Stimulated activated CD4-positive, alpha-beta T cell treated with anti-CD3 and anti-CD28 coated beads, Interleukin-1b, Interleukin-23, amount 100 ng/mL, for 48 hours (primary cell): Measurements from ENCODE around the gene NCK2.

ENCODE experiments used
- DNase-seq: peaks from one replicate; pipeline ENCODE4 v3.0.0-alpha.2; 2020

NCK2 gene

DNA sequence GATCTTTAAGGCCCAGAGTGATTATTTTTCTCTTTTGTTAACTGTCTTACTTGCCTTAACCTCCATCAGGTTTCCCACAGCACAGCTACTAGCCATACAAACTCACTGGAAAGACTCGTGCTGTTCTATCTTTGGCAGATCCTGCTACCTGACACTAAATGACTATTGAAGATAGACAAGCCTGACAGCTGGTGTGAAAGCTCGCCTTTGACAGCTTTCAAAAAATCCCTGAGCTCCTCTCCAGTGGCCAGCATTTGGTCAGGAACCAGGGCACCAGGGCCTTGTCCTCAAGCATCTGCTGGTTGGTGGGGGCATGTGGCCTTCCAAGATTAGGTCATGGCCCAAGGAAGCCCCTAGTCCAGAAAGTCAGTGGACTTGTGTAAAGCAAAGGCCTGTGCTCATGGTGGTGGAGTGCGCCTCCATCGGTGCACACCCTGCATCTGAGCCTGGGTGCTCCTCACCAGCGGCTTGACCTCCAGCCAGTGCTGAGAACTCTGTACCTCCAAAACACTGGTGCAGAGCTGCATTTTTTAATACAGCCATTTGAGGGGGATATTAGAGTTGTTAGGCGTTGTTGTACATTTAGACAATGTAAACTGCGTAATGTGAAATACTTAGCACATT, 158.5 kb downstream of the NCK2 start:
- no peak for DNase-seq

DNA sequence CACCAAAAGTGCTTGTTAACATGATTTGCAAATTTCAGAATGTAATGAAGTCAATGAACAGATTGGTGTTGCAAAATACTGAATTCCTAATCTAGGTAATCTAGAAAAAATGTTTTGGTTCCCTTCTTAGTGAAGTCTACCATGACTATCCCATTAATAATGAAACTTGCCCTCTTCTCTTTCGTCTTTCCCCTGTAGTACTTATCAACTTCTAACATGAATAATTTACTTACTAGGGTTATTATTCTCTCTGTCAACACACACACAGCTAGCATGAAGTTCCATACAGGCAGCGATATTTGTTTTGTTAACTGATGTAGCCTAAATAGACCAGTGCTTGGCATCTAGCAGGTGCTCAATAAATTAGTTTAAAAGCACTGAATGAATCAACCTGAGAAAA, 160.2 kb downstream of the NCK2 start:
- no peak for DNase-seq

DNA sequence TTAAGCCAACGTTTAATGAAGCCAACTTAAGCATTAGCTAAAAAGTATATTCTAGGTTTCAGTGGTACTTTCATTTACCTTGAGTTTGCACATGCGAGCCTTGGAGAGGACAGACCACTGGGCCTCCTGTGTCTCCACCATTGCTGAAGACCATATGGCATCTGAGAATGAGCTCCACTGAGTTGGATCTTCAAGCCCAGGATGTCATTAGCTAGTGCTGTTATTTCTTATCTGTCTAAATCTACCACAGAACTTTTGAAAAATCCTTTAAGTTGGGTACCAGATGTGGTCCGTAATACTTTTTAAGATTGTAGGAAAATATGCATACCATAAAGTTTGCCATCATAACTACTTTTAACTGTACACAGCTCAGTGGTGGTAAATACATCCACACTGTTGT, 161.8 kb downstream of the NCK2 start:
- no peak for DNase-seq

DNA sequence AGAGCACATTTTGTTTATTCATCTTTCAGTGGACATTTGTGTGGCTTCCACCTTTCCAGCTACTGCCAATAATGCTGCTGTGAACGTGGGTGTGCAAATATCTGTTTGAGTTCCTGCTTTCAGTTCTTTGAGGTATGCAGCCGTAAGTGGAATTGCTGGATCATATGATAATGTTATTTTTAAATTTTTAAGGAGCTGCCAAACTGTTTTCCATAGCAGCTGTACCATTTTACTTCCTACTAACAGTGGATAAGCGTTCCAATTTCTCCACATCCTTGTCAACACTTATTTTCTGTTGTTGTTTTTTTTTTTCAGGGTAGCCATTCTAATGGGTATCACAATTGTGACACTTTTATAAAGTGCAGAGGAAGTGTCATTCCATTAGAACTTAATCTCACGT, 162.5 kb downstream of the NCK2 start:
- DNase-seq = no peak

DNA sequence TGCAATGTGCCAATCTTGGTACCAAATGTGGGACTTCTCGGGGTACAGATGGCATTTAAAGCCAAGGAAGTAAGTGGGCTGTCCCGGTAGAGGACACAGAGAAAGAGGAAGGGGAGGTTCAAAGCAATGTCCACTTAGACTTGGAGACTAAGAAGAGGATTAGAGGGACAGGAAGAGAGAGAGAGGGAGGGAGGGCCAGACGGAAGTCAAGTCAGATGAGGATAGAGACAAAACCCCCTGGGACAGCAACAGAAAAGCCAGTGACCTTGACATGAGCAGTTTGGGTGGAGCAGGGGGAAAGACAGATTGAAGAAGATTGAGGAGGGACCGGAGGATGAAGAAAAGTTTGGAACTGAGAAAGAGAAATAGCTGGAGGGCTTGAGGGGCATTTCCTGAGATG, 164.5 kb downstream of the NCK2 start:
- DNase-seq = no peak

DNA sequence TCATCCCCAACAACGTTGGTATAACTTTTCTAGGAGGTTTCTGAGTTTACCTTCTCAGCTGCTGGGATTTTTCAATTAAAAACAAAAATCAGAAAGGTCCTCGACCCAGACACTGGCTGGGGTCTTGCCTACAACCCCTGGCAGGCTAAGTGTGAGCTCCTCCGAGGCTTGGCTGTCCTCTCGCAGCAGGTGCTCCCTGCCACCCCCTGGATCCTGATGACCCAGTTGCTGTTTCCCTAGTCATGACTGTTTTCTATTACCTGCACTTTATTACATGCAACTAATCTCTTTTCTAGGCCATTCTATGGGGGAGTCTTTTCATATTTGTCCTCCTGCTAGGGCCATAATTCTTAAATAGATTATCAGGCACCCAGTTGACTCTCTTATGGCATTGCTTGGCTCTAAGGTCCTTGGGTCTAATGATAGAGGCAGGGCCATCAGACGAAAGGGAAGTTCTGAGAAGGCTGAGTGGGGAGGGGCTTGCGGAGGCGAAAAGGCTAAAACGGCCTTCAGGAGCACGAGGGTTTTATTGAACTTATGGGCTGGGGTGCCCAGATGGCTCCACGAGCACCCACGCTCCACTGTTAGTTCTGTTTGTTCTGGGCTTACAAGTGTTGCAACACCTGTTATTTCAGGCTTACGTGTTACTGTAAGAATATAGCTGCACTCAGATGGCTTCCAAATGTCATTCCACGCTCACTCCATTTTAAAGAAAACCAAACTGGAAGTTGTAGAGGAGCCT, 166.0 kb downstream of the NCK2 start:
- no peak for DNase-seq

DNA sequence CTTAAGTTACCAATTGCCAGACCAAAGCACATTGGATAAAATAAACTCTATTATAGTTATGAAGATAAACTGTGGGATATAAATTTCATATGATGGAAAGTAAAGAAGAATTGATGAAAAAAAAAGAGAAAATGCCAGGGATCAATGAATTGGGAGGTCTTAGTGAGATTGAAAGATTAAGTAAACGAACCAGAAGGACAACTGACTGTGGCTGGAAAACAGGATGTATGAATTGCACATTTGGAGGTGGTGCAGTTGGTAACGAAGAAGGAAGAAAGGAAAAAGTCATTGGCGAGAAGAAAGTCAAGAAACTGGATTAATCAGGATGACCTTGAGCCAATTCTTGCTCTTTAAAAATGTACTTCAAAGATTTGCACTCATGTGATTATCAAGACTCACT, 166.7 kb downstream of the NCK2 start:
- no peak for DNase-seq

DNA sequence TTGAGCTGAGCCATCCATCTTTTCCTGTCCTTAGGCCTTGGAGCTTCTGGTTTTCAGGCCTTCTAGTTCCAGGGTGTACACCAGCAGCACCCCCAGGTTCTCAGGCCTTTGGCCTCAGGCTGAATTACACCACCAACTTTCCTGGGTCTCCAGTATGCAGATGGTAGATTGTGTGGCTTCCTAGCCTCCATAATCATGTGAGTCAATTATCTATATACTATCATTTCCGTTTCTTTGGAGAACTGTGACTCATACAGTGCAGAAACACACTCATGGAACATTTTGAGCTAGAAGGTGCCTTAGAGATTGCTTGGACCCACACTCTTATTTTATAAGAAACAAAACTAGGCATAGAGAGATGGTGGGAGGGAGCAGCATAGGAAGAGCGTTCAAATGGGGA, 167.4 kb downstream of the NCK2 start:
- no peak for DNase-seq

DNA sequence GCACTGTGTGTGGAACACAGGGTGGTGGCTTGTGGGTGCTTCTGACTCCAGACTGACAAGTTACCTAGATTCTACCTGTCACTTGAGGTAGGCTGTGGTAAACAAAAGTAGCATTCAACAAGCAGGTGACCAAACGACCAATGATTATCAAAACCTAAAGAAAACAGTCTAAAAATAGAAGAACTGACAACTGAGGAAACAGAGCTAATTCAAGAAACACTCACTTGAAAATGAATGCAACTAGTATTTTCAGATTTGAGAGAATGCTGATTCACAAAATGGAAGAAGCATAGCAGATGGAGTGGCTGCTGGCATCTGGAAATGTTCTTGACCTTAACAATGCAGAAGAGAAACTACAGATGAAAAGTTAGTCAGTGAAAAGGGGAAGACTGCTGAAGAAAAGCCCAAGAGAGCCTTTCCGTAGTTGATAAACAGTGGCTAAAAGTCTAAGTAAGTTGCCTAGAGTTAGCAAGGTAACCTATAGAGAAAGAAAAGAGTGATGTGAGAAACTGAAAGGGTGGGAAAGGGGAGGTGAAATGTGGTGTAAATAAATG, 170.4 kb downstream of the NCK2 start:
- DNase-seq = no peak

DNA sequence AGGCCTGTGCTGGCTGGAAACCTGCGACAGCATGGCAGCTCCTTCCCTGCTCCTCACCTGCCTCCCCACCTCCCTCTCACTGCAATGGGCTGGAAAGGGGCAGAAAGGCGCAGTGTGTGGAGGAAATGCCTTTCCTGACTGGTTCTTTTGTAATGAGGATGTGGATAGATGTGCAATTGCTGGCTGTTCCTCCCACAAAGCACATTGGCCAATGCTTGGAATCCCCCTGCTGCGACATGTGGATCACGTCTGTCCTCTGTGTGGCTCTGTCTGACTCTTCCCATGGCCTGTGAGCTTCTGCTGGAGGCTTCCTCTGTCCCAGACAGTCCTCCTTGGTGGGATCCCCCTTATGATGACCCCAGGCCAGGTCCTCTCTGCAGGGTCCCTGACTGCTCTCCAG, 172.5 kb downstream of the NCK2 start:
- no peak for DNase-seq

DNA sequence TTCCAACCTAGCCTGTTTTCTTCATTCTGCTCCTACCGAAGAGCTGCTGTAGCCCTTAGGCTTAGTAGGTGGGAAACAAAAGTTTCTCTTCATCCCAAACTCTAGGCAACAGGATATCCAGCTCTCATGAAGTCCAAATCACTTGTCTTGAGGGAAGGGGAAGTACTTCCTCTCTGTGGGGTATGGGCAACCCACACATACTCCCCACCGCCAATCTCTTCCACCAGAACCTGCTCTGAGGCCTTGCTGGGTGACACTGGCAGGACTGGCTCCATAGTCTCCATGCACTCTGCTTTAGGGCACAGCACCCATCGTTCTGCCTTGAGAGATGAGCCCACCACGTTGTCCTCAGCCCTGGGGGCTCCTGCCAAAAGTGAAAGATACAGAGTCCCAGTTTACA, 173.0 kb downstream of the NCK2 start:
- no peak for DNase-seq

DNA sequence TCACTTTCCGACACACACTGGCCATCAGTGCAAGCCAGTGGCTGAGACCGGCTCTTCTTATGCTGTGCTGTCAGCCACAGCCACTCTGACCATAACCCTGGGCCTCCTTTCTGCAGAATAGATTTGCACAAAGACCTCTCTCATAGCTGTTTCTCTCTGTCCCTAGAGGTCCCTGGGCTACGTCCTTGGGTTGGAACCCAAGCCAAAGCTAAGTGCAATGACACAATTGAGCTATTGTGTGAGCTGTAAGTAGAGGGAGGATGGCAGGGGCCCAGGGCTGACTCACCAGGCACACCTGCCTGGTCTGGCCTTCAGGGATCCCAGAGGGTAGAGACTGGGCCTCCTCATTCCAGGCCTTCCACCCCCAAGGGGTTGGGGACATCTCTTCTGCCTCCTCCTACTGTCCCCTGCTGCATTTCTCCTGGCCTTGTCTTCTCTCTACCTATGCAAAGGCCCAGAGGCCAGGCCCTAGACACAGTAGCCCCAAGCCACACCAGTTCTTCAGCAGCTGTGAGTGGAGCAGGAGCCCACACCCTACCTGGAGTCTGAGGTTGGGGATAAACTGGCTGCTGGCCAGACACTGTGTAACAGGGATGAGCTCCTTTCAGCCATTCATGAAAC, 174.6 kb downstream of the NCK2 start:
- DNase-seq = no peak

DNA sequence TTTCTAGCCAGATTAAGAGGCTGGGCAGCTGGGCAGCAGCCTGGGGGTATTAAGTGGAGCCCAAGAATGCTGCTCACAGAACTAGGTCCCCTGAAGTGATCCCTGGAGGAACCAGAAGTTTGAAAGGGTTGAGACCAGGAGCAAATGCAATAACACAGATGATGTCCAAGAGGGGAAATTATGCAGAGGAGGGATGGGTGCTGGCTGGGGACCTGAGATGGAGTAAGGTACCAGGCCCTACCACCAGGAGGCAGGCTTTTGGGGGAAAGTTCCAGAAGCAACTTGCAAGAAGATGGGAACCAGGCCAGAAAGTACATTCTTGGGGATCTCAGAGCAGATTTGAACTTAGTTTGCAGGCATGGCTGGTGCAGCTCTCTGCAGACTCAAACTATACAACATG, 175.1 kb downstream of the NCK2 start:
- peak; percentile 61 for DNase-seq

DNA sequence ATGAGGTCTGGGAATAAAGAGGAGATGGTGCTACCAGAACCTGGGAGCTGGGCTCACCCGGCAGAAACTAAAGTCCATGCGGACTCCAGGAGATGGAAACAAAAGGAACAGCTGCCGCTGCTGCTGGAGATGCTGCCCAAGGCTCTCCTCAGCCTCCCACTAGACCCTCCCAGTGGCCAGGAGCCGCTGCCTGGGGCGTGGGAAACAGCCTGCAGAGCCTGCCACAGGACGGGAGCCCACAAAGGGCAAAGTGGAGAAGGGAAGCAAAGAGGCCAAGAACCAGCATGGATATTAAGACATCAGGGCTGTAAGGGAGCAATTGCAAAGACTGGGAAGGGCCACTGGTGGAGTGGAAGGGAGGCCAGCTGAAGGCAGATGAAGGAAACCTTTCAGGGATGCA, 179.6 kb downstream of the NCK2 start:
- DNase-seq = no peak

DNA sequence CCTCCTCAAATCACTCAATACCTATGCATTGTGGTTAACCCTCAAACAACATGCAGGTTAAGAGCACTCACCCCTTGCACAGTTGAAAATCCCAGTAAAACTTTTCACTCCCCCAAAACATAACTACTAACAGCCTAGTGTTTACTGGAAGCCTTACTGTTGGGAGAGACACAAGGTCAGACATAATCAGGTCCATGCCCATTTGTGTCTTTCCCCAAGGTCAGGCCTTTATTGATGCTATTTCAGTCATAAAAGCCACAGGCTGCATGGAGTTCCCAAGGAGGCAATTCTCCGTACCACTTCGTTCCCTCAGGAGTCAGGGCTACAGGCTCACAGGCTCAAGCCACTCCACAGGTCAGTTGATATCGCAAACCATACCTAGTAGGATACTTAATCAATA, 180.2 kb downstream of the NCK2 start:
- no peak for DNase-seq

DNA sequence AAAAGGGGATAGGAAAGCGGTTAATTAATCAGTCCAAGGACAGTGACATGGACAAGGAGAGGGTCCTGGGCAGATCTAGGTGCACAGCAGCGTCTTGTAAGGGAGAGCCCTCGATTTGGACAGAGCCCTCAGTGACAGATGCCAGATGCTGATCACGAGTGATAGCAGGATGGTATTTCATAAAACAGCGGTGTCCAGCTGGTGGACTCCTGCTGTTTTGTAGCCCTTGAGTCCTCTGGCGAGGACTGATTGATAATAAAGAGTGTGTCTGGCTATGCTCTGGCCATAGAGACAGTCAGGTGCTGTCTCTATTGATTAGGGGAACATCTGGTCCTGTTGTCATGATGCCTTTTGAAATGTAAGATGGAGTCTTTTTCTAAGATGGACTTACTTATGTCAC, 180.7 kb downstream of the NCK2 start:
- DNase-seq = no peak

DNA sequence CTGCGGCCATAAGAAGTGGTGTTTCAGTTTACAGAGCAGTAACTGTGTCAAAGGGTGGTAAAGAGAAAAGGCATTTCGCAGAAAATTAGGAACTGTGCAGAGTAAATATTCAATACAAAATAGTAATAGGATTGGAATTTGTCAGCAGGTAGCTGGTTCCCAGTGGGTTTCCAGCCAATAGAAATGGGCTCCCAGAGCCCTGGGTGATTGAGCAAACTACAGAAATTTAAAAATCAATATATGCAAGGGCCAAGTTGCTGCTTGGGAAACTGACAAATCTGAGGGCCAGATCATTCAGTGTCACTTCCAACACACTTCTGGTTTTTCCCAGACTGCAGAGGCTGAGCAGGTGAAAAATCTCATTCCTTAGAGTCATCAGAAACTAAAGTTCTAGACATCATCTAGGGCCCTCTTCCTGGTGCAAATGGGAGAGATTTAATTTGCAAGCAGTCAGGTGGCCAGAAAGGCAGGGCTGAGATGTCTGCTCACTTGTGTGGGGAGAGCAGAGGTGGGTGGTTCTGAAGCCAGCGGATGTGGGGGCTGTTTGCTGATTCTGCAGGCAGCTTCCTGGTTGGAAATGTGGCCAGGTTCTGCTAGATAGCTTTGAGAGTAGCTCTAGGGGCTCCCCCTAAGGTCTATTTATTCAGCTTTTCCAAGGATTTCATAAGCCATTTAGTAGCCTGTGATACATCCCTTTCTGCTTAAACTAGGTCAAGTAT, 182.4 kb downstream of the NCK2 start:
- DNase-seq = peak; percentile 49

DNA sequence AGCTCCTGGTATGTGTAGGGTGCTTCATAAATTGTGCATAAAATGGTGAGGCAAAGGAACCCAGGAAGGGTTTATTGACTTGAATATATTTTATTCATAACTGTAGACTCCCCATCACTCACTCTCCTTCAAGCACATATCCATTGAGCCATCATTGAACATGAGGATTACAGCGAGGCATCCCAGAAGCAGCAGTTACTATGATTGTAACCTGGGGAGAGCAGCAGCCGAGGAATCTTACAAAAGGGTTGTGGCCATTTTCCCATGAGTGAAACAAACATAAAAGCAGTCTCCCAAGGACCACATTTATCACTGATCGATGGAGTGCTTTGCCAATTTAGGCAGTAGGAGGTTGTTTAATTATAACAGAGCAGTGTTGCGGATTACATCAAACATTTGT, 183.4 kb downstream of the NCK2 start:
- no peak for DNase-seq

DNA sequence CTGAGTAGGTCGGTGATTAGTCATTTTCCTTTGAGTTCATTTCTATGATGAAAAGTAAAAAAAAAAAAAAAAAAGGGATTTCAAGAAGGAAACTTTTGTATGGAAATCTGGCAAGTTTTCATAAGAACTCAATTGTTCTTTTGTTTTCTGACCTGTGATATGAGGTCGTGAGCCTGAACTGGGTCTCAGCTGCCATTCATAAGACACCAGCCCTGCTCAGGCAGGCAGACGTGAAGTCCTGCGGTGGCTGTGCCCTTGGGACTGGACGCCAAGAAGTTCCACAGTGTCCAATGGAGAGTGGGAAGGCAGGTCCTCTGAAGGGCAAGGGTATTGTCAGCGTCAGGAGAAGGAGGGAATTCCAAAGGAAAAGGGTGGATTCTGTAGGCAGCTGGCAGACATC, 183.9 kb downstream of the NCK2 start:
- DNase-seq = no peak

DNA sequence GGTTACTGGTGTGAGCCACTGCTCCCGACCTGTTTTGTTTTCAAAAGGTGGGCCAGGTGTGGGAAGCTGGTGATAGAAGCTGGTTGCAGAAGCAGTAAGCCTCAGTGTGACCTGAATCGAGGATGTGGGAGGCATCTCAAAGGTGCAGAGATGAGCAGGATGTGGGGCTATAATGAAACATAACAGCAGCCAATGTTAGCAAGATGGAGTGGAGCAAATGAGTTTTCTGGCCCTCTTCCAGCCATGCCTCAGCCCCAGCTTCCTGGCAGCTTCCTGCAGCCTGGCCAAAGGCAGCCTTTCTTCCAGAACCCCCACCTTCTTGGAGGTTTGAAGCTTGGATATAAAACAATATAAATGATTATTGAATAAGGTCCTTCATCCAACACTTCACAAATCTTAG, 184.8 kb downstream of the NCK2 start:
- peak; percentile 23 for DNase-seq

DNA sequence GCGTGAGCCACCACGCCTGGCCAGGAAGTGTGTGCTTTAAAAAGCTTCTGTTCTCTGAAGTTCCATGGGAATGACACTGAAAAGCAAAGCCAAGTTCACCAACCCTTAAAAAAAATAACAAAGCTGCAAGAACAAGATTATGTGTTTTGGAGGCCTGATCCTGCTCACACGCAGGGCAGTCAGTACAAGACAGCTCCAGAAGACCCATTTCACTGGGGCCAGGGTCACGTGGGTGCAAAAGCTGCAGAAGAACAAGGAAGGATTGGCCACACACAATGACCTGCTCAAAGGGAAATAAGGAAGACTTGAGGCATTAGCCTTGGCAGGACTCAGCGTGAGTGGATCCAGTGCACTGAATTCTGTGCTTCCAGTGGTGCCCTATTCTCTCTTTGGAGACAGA, 187.9 kb downstream of the NCK2 start:
- no peak for DNase-seq

DNA sequence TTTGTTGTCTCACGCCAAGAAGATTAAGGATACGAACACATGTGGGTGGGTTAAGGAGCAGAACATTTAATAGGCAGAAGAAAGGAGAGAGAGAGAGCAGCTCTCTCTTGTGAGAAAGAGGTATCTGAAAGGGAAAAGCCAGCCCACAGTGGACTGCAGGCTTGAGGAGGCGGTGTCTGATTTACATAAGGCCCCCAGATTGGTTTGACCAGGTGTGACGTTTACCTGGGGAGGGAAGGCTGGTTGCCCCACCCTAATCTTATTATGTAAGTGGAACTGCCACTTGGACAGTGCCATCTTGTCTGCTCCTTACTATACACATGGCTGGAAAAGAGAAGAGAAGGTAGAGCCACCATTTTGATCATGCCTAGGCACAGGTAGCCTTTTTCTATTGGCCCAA, 189.2 kb downstream of the NCK2 start:
- no peak for DNase-seq

DNA sequence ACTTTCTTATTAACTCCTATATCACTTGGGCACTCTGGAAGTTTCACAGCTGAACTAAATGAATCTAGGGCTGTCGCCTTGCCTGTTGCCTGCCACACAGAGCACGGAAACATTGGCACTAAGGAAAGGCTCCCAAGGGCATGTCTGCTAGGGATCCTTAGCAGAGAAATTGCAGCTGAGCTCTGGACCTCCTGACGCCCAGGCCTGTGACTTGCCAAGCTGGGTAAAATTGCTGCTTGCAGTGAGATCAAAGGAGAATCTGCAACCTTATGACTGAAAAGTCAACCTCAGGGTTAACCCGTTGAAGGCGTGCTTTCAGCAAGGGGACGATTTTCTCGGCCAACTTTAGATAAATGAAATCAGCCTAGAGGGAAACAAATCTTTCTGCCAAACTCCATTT, 189.8 kb downstream of the NCK2 start:
- DNase-seq = peak; percentile 51

DNA sequence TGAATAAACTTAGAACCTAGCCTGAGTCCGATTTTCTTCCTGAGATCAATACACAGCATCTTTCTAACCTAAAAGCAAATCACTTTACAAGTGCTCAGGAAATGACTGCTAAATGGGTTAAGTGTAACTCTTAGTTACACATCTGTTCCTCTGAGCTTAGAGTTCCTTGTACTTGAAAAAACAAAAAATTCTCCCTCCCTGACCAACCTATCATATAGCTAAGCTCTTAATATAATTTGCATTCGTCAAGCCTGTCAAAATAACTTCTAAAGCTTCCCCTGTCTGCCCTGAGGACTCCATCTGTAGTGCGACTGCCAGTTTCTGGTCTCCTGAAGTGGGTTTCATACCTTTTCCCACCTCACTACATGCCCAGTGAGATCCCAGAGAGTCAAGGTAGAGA, 190.4 kb downstream of the NCK2 start:
- DNase-seq = no peak
